Activated CD4-positive, CD25-positive, alpha-beta regulatory T cell treated with anti-CD3 and anti-CD28 coated beads, Interleukin-2, amount 50 U/mL, for 16 hours (primary cell): ENCODE measurements around the gene ARL5B.

Experiments
- DNase-seq: peaks from one replicate; pipeline ENCODE4 v3.0.0-alpha.2; 2020; ENCODE audit warnings: low read depth, low spot score

The ARL5B gene

GRCh38 chr10:18658271-18659124, 733 bp upstream of the ARL5B start:
- no peak for DNase-seq

- no peak for DNase-seq
Measured at GRCh38 chr10:18659819-18660535, 746 bp downstream of the ARL5B start.

- no peak for DNase-seq
Measured at GRCh38 chr10:18660816-18661431, 1.7 kb downstream of the ARL5B start.

- DNase-seq: no peak
Measured at GRCh38 chr10:18664841-18665478, 5.7 kb downstream of the ARL5B start.

- no peak for DNase-seq
Measured at GRCh38 chr10:18665815-18666558, 6.8 kb downstream of the ARL5B start.

GRCh38 chr10:18666810-18667209, 7.6 kb downstream of the ARL5B start:
- DNase-seq: no peak

- no peak for DNase-seq
Measured at GRCh38 chr10:18668026-18668425, 8.8 kb downstream of the ARL5B start.

- no peak for DNase-seq
Measured at GRCh38 chr10:18675086-18675801, 16.0 kb downstream of the ARL5B start.

- no peak for DNase-seq
Measured at GRCh38 chr10:18680754-18681153, 21.5 kb downstream of the ARL5B start.

GRCh38 chr10:18681366-18681765, 22.1 kb downstream of the ARL5B start:
- DNase-seq: no peak

- no peak for DNase-seq
Measured at GRCh38 chr10:18681971-18682411, 22.8 kb downstream of the ARL5B start.

- DNase-seq: no peak
Measured at GRCh38 chr10:18683427-18683826, 24.2 kb downstream of the ARL5B start.

- DNase-seq: no peak
Measured at GRCh38 chr10:18684416-18684815, 25.2 kb downstream of the ARL5B start.

- no peak for DNase-seq
Measured at GRCh38 chr10:18684953-18685352, 25.7 kb downstream of the ARL5B start.

GRCh38 chr10:18685555-18685954, 26.3 kb downstream of the ARL5B start:
- DNase-seq: no peak

GRCh38 chr10:18687195-18687594, 28.0 kb downstream of the ARL5B start:
- DNase-seq: no peak

GRCh38 chr10:18687706-18688105, 28.5 kb downstream of the ARL5B start:
- DNase-seq: no peak

- DNase-seq: no peak
Measured at GRCh38 chr10:18689498-18689897, 30.3 kb downstream of the ARL5B start.

GRCh38 chr10:18690541-18690940, 31.3 kb downstream of the ARL5B start:
- DNase-seq: no peak
